MM.1S (cell line): ENCODE measurements around the gene DUSP8.

Source experiments
- CTCF ChIP-seq: fragments of 300-600 bp; sonication (generic); IDR thresholded peaks from 2 replicates; pipeline ENCODE4 v1.5.1; 2016; ENCODE audit warnings: antibody characterized with exemption, low read length, mixed read lengths
- EZH2 ChIP-seq: fragments of 300-600 bp; sonication (generic); optimal IDR thresholded peaks from 2 replicates; pipeline ENCODE3; 2017; ENCODE audit warnings: low read depth, mild to moderate bottlenecking, antibody characterized with exemption, low read length, mixed read lengths

- TF ChIP-seq CTCF (no peak), EZH2 (no peak)
Observed at GRCh38 chr11:1520209-1520662, 51.8 kb downstream of the DUSP8 start.
